HEK293T (cell line): ENCODE data around the gene TBC1D32.
"Not testable (repeated sequence)": the region's sequence is repeated elsewhere in the genome, so short reads cannot be mapped to it uniquely, and the experiment has no call there.

Experiments used
- CTCF ChIA-PET: fragments of 350-600 bp; formaldehyde crosslinking; extraction: SDS; loops from one replicate; lab custom pipeline; 2021; ENCODE audit warnings: antibody characterized with exemption, inconsistent platforms; lab: Yijun Ruan, JAX
- POLR2A ChIA-PET: fragments of 350-600 bp; formaldehyde crosslinking; extraction: SDS; loops from one replicate; lab custom pipeline; 2020; ENCODE audit warnings: antibody characterized with exemption, inconsistent platforms; lab: Yijun Ruan, JAX
- DNase-seq: peaks from one replicate; pipeline ENCODE4 v3.0.0; 2012; ENCODE audit warnings: mixed read lengths; ENCODE audit errors: extremely low spot score
- ARNT ChIP-seq: fragments of 450-650 bp; IDR thresholded peaks from 2 replicates; pipeline ENCODE4 v1.6.1; 2017; ENCODE audit warnings: mild to moderate bottlenecking
- BHLHE40 ChIP-seq: fragments of 450-650 bp; IDR thresholded peaks from 2 replicates; pipeline ENCODE4 v1.6.1; 2016; ENCODE audit warnings: mild to moderate bottlenecking, moderate library complexity, borderline replicate concordance
- CTBP1 ChIP-seq: fragments of 450-650 bp; IDR thresholded peaks from 2 replicates; pipeline ENCODE4 v1.6.1; 2016; ENCODE audit warnings: borderline replicate concordance
- ELF4 ChIP-seq: fragments of 450-650 bp; IDR thresholded peaks from 2 replicates; pipeline ENCODE4 v1.6.1; 2017; ENCODE audit warnings: antibody characterized with exemption
- FOXA1 ChIP-seq: fragments of 450-650 bp; IDR thresholded peaks from 2 replicates; pipeline ENCODE4 v1.6.1; 2016; ENCODE audit warnings: mild to moderate bottlenecking
- FOXK2 ChIP-seq: fragments of 450-650 bp; IDR thresholded peaks from 2 replicates; pipeline ENCODE4 v1.6.1; 2016; ENCODE audit warnings: mild to moderate bottlenecking
- FOXM1 ChIP-seq: fragments of 450-650 bp; IDR thresholded peaks from 2 replicates; pipeline ENCODE4 v1.6.1; 2017; ENCODE audit warnings: mild to moderate bottlenecking, borderline replicate concordance
- HDGF ChIP-seq: fragments of 450-650 bp; IDR thresholded peaks from 2 replicates; pipeline ENCODE4 v1.6.1; 2017; ENCODE audit warnings: antibody characterized with exemption, borderline replicate concordance
- L3MBTL2 ChIP-seq: fragments of 450-650 bp; conservative IDR thresholded peaks from 2 replicates; pipeline ENCODE4 v1.6.1; 2016; ENCODE audit warnings: mild to moderate bottlenecking
- LEF1 ChIP-seq: fragments of 450-650 bp; IDR thresholded peaks from 2 replicates; pipeline ENCODE4 v1.6.1; 2017; ENCODE audit warnings: mild to moderate bottlenecking, borderline replicate concordance
- NFRKB ChIP-seq: fragments of 450-650 bp; IDR thresholded peaks from 2 replicates; pipeline ENCODE4 v1.6.1; 2016; ENCODE audit warnings: mild to moderate bottlenecking, moderate library complexity
- SP1 ChIP-seq: fragments of 450-650 bp; IDR thresholded peaks from 2 replicates; pipeline ENCODE4 v1.6.1; 2017
- SUZ12 ChIP-seq: fragments of 450-650 bp; IDR thresholded peaks from 2 replicates; pipeline ENCODE4 v1.6.1; 2016; ENCODE audit warnings: mild to moderate bottlenecking
- TARDBP ChIP-seq: fragments of 450-650 bp; IDR thresholded peaks from 2 replicates; pipeline ENCODE4 v1.6.1; 2016
- ZNF384 ChIP-seq: fragments of 450-650 bp; IDR thresholded peaks from 2 replicates; pipeline ENCODE4 v1.6.1; 2016
- TF ChIP-seq, protein P1 (sequence below): fragments of 450-650 bp; IDR thresholded peaks from 2 replicates; pipeline ENCODE4 v1.6.1; 2016

TBC1D32 gene

DNA sequence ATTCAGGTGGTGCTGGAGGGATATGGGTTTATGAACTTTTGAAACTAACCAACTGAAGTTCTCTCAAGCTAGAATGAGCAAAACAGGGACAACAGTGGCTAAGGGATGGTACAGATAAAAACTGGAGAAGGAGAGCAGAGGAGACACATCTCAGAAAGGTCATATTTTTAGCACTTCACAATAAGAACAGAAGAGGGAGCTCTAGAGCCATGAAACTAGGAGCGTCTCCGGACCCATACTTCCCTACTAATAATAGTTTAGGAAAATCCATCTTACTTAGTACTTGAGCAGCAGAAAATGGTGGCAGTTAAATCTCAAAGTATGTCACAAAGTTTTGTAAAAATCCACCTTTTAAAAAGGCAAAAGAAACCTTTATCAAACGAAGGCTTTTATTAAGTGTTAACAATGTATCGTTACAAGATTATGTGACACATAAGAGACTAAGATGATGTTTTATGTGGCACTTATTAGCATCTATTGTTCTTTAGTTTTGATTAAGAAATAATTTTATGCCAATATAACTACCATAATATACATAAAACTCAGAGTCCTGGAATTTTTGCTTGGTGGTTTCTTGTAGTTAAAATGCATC lies 278.6 kb downstream of the TBC1D32 start:
- POLR2A ChIA-PET, result no interaction called here
- CTCF ChIA-PET, result interaction anchor here (0.6 to 1.3 kb wide), 9 partner anchors 17 to 1360 kb away, joined by 3 to 4 read pairs (median 3); no protein-coding TSS in a partner anchor
- DNase-seq, result peak; percentile 63

DNA sequence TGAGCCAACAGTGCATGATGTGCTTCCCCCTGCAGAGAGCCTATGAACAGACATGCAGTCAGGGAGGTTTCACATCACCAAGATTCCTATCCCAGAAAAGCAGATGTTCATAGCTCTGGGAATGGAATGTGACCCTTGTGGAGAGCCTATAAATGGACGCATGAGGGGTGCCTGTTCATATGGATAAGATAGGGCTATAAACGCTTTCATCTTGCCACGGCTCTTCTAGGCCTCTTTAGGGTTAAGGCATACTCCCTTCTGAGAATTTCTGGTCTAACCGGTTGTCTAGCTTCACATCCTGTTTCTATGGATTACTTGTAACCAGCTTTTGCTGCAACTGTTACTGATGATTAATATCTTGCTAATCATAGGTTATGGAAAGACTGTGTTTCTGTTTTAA lies 285.7 kb downstream of the TBC1D32 start:
- POLR2A ChIA-PET, result not testable (repeated sequence)

More for the DNA sequence above, 278.6 kb downstream of the TBC1D32 start:
- no peak for TF ChIP-seq LEF1
- no peak for TF ChIP-seq SUZ12
- TF ChIP-seq BHLHE40, result no peak
- TF ChIP-seq HDGF, result no peak
- TF ChIP-seq SP1, result no peak
- TF ChIP-seq NFRKB, result no peak

GRCh38 chr6:121044905-121045304 lies 289.4 kb downstream of the TBC1D32 start:
- DNase-seq, CTCF ChIA-PET, POLR2A ChIA-PET: not testable (repeated sequence)

More for the DNA sequence above, 285.7 kb downstream of the TBC1D32 start:
- CTCF ChIA-PET, DNase-seq: not testable (repeated sequence)

DNA sequence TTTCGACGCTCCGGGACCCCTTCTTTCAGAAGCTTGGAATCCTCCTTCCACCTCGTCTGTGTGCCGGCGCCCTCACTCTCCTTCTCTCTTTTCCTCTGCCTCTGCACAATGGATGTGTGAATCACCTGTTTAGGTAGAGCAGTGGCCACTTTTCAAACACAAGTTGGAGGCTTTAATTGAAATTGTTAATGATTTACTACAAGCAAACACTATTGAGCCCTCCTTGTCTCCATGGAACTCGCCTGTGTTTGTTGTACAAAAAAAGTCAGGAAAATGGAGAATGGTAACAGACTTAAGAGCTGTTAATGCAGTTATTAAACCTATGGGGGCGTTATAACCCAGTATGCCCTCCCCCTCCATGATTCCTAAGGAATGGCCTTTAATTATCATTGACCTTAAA lies 290.6 kb downstream of the TBC1D32 start:
- CTCF ChIA-PET, result not testable (repeated sequence)

DNA sequence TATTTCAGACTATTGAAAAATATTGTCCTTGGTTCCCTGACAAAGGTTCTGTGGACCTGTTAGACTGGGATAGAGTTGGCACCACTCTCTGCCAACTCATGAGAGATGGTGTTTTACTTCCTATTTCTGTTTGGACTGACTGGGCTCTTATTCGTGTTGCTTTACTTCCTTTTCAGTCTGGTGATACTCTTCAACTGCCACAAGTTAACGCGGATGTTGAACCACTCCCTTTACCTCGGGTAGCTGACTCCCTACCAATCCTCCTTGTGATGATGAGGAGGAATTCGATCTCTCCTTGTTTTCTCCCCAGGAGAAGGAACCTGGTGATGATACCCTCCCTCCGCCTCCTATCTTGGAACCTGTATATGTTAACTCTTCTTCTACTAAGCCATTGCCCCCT lies 291.1 kb downstream of the TBC1D32 start:
- DNase-seq, POLR2A ChIA-PET, CTCF ChIA-PET: not testable (repeated sequence)

More for the DNA sequence above, 290.6 kb downstream of the TBC1D32 start:
- POLR2A ChIA-PET, DNase-seq: not testable (repeated sequence)

DNA sequence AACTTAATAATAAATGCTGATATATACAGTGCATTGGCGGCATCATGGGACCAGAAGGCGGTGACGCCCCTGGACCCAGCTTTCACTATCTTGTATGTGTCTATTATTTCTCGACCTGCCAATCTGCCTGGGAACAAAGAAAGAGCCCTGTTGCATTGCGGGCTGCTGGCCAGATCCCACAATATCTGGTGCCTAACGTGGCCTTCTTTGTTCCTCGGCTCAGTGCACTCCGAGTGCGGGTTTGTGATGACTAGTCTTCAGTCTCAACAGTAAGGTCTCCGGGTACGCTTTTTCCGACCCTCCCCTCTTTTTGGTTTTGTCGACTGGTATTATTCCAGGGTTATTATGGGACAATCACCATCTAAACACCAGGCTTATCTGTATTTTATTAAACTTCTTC lies 291.5 kb downstream of the TBC1D32 start:
- CTCF ChIA-PET, result no interaction called here
- TF ChIP-seq FOXM1, result no peak
- TF ChIP-seq FOXK2, result no peak
- no peak for TF ChIP-seq ELF4
- no peak for TF ChIP-seq NFRKB
- no peak for DNase-seq
- POLR2A ChIA-PET, result no interaction called here

- POLR2A ChIA-PET, result no interaction called here
- CTCF ChIA-PET, result no interaction called here
- no peak for DNase-seq
- TF ChIP-seq FOXA1, result no peak
- TF ChIP-seq SP1, result no peak
- TF ChIP-seq ELF4, result no peak
- TF ChIP-seq ARNT, result no peak
- TF ChIP-seq BHLHE40, result no peak
- no peak for TF ChIP-seq LEF1
- no peak for TF ChIP-seq FOXK2
- TF ChIP-seq SUZ12, result no peak
- TF ChIP-seq ZNF384, result no peak
- no peak for TF ChIP-seq CTBP1
- no peak for TF ChIP-seq L3MBTL2
- no peak for TF ChIP-seq NFRKB
- no peak for TF ChIP-seq HDGF
- no peak for TF ChIP-seq TARDBP
- no peak for TF ChIP-seq FOXM1
- TF ChIP-seq, protein P1, sequence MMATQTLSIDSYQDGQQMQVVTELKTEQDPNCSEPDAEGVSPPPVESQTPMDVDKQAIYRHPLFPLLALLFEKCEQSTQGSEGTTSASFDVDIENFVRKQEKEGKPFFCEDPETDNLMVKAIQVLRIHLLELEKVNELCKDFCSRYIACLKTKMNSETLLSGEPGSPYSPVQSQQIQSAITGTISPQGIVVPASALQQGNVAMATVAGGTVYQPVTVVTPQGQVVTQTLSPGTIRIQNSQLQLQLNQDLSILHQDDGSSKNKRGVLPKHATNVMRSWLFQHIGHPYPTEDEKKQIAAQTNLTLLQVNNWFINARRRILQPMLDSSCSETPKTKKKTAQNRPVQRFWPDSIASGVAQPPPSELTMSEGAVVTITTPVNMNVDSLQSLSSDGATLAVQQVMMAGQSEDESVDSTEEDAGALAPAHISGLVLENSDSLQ, result no peak
Observed at GRCh38 chr6:121040831-121041230, 293.4 kb downstream of the TBC1D32 start.

GRCh38 chr6:121033091-121033490 lies 301.2 kb downstream of the TBC1D32 start:
- CTCF ChIA-PET, result no interaction called here
- POLR2A ChIA-PET, result no interaction called here
- TF ChIP-seq BHLHE40 (no peak), HDGF (no peak), ZNF384 (no peak), SUZ12 (no peak), SP1 (no peak), FOXK2 (no peak), ELF4 (no peak)
- DNase-seq, result no peak

DNA sequence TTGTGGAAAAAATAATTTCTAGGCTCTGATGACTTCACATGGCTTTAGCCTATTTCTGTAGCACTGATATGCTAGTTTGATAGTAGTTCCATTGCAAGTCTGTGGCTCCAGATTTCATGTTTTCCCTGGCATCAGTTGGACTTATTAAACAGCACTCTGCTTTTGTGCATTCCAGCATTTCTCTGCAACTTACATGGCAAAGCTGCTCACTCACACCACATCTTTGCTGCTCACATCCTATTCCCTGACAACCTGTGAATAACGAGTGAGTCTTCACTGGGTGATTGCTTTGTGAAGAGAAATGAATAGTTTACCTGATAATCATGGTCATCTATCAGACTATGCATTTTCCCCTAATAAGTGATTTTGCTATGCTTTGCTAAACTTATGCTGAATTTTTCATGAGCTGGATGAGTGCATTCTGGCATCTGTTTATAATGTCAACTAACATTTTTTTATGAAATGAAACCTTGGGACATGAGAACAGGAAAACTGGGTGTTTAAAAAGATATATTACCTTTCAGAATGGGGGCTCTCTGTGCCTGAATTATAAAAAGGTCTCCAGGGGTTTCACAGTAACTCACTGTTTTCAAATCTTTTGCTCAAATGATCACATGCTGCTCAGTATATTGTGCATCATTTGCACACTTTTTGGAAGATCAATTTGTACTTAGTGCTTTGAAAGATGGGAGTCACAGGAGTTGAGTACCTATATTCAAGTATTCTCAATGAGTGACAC lies 301.8 kb downstream of the TBC1D32 start:
- DNase-seq, result no peak
- TF ChIP-seq, protein P1, result no peak
- TF ChIP-seq ZNF384, result no peak
- CTCF ChIA-PET, result no interaction called here
- POLR2A ChIA-PET, result no interaction called here
